H1 (cell line): Measurements from ENCODE around the gene KCTD15. TPM values are rescaled to one million over a fixed set of nuclear protein-coding genes. Genes with fewer than 3 reads are reported as not detected.

Source experiments
- CTCF ChIA-PET: fragments of 300-600 bp; sonication (Branson Sonifier 250); formaldehyde crosslinking; loops from one replicate; lab custom pipeline; 2021; ENCODE audit not compliant: partially characterized antibody; lab: Charles Lee
- POLR2A ChIA-PET: fragments of 300-600 bp; sonication (Branson Sonifier 250); formaldehyde crosslinking; loops from one replicate; lab custom pipeline; 2021; ENCODE audit warnings: inconsistent platforms; ENCODE audit not compliant: partially characterized antibody; lab: Charles Lee
- DNase-seq, 2 experiments: peaks; one replicate each; pipeline versions ENCODE4 v3.0.0 to v3.0.0-alpha.2; 2010 to 2022; ENCODE audit warnings: low spot score in 2 of 2, low read depth in 1 of 2, mixed read lengths in 1 of 2
- FAIRE-seq: peaks from 2 replicates; lab custom pipeline; 2011; peaks lifted over from hg19 to GRCh38; lab: Jason Lieb, UNC
- H2AFZ ChIP-seq: 2 replicates; pipeline ENCODE4 v1.8.1; 2012; ENCODE audit warnings: low read length, inconsistent platforms
- H2AK5ac ChIP-seq: 2 replicates; pipeline ENCODE4 v1.6.1; 2013; ENCODE audit warnings: low read depth, low read length
- H2BK120ac ChIP-seq: replicated peaks from 2 replicates; pipeline ENCODE3; 2013; ENCODE audit warnings: low read depth, low read length, inconsistent platforms
- H2BK12ac ChIP-seq: 2 replicates; pipeline ENCODE4 v1.6.1; 2013; ENCODE audit warnings: low read depth, low read length
- H2BK15ac ChIP-seq: 2 replicates; pipeline ENCODE4 v1.6.1; 2013; ENCODE audit warnings: low read length
- H2BK20ac ChIP-seq: 2 replicates; pipeline ENCODE4 v1.6.1; 2013; ENCODE audit warnings: low read length
- H2BK5ac ChIP-seq: 2 replicates; pipeline ENCODE4 v1.6.1; 2013; ENCODE audit warnings: low read depth, low read length
- H3K14ac ChIP-seq: 2 replicates; pipeline ENCODE4 v1.6.1; 2013; ENCODE audit warnings: inconsistent platforms; ENCODE audit not compliant: insufficient read length
- H3K18ac ChIP-seq: 2 replicates; pipeline ENCODE4 v1.6.1; 2013; ENCODE audit warnings: low read length; ENCODE audit errors: extremely low read depth
- H3K23ac ChIP-seq: 2 replicates; pipeline ENCODE4 v1.6.1; 2013; ENCODE audit warnings: inconsistent platforms; ENCODE audit not compliant: insufficient read length
- H3K23me2 ChIP-seq: 2 replicates; pipeline ENCODE4 v1.6.1; 2013; ENCODE audit warnings: low read depth, low read length
- H3K27ac ChIP-seq: 2 replicates; pipeline ENCODE4 v1.6.1; 2011; ENCODE audit warnings: low read depth, low read length, inconsistent platforms
- H3K27me3 ChIP-seq, 4 experiments: replicated peaks in 1 of 4; 1 replicate in 1 of 4; 2 replicates in 3 of 4; pipeline versions ENCODE4 v1.6.1 to v1.8.1; 2011 to 2013; ENCODE audit warnings: low read length in 3 of 4, mild to moderate bottlenecking in 3 of 4, inconsistent platforms in 2 of 4, mixed read lengths in 2 of 4, moderate library complexity in 1 of 4; ENCODE audit not compliant: control insufficient read depth in 3 of 4, insufficient read depth in 3 of 4; ENCODE audit errors: extremely low read depth in 1 of 4
- H3K36me3 ChIP-seq, 4 experiments: 2 replicates each; pipeline versions ENCODE4 v1.6.1 to v1.8.1; 2011 to 2013; ENCODE audit warnings: mild to moderate bottlenecking in 4 of 4, low read length in 3 of 4, moderate library complexity in 2 of 4, control low read depth in 1 of 4, inconsistent platforms in 1 of 4; ENCODE audit not compliant: insufficient read depth in 4 of 4, control insufficient read depth in 2 of 4
- H3K4ac ChIP-seq: replicated peaks from 2 replicates; pipeline ENCODE3; 2013; ENCODE audit warnings: low read length, low read depth, mixed read lengths, inconsistent platforms; ENCODE audit not compliant: insufficient read length
- H3K4me1 ChIP-seq, 4 experiments: replicated peaks in 1 of 4; 1 replicate in 1 of 4; 2 replicates in 3 of 4; pipeline versions ENCODE4 v1.6.1 to v1.8.1; 2011 to 2013; ENCODE audit warnings: low read length in 3 of 4, inconsistent platforms in 2 of 4, mixed read lengths in 1 of 4; ENCODE audit not compliant: insufficient read depth in 4 of 4, control insufficient read depth in 3 of 4
- H3K4me2 ChIP-seq, 2 experiments: 2 replicates each; pipeline versions ENCODE4 v1.6.1 to v1.8.1; 2011 to 2013; ENCODE audit warnings: low read depth in 2 of 2, low read length in 2 of 2, control low read depth in 1 of 2, inconsistent platforms in 1 of 2, mild to moderate bottlenecking in 1 of 2; ENCODE audit not compliant: insufficient read depth in 1 of 2
- H3K4me3 ChIP-seq, 4 experiments: fragments of 200-600, 300-600 bp in 1 of 4; sonication (generic), shearing (Covaris generic), sonication (Bioruptor Twin) in 1 of 4; 2 replicates each; pipeline versions ENCODE4 v1.5.1 to v1.8.1; 2011 to 2016; ENCODE audit warnings: low read length in 4 of 4, low read depth in 3 of 4, control low read depth in 2 of 4, inconsistent platforms in 2 of 4, mild to moderate bottlenecking in 2 of 4, mixed read lengths in 1 of 4, moderate library complexity in 1 of 4; ENCODE audit not compliant: insufficient read depth in 2 of 4; ENCODE audit errors: extremely low read depth in 1 of 4
- H3K56ac ChIP-seq: replicated peaks from 2 replicates; pipeline ENCODE3; 2013; ENCODE audit warnings: low read depth, mild to moderate bottlenecking, mixed read lengths, low read length, inconsistent platforms; ENCODE audit not compliant: insufficient read length
- H3K79me1 ChIP-seq: 2 replicates; pipeline ENCODE4 v1.6.1; 2013; ENCODE audit warnings: low read depth, low read length, control low read depth
- H3K79me2 ChIP-seq, 2 experiments: 2 replicates each; pipeline versions ENCODE4 v1.6.1 to v1.8.1; 2012 to 2013; ENCODE audit warnings: low read length in 2 of 2, mild to moderate bottlenecking in 2 of 2, inconsistent platforms in 1 of 2; ENCODE audit not compliant: insufficient read depth in 2 of 2, control insufficient read depth in 1 of 2
- H3K9ac ChIP-seq, 4 experiments: replicated peaks in 1 of 4; 1 replicate in 1 of 4; 2 replicates in 3 of 4; pipeline versions ENCODE4 v1.6.1 to v1.8.1; 2011 to 2013; ENCODE audit warnings: low read depth in 3 of 4, low read length in 3 of 4, control low read depth in 2 of 4, mild to moderate bottlenecking in 2 of 4, moderate library complexity in 2 of 4, inconsistent platforms in 1 of 4; ENCODE audit errors: extremely low read depth in 1 of 4
- H3K9me3 ChIP-seq, 2 experiments: 2 replicates each; pipeline versions ENCODE4 v1.6.1 to v1.8.1; 2012 to 2013; ENCODE audit warnings: mild to moderate bottlenecking in 2 of 2, moderate library complexity in 2 of 2, control low read depth in 1 of 2, inconsistent platforms in 1 of 2, low read depth in 1 of 2, low read length in 1 of 2, mixed read lengths in 1 of 2; ENCODE audit not compliant: insufficient read depth in 2 of 2
- H4K20me1 ChIP-seq, 2 experiments: replicated peaks in 1 of 2; 2 replicates each; pipeline versions ENCODE3 to v1.8.1; 2011 to 2013; ENCODE audit warnings: inconsistent platforms in 2 of 2, low read length in 2 of 2, mild to moderate bottlenecking in 1 of 2; ENCODE audit not compliant: insufficient read depth in 2 of 2, control insufficient read depth in 1 of 2
- H4K5ac ChIP-seq: 2 replicates; pipeline ENCODE4 v1.6.1; 2013; ENCODE audit warnings: low read length, low read depth, mixed read lengths, inconsistent platforms; ENCODE audit not compliant: insufficient read length
- H4K8ac ChIP-seq: 2 replicates; pipeline ENCODE4 v1.8.0; 2013; ENCODE audit warnings: mild to moderate bottlenecking, moderate library complexity, low read length, inconsistent platforms; ENCODE audit not compliant: insufficient read depth; ENCODE audit errors: extremely low read depth
- H4K91ac ChIP-seq: replicated peaks from 2 replicates; pipeline ENCODE3; 2013; ENCODE audit warnings: low read length, mixed read lengths, inconsistent platforms; ENCODE audit not compliant: insufficient read length
- EZH2 ChIP-seq: fragments of 200-600 bp; sonication (generic); IDR thresholded peaks from 2 replicates; pipeline ENCODE4 v1.7.1; 2012; ENCODE audit warnings: low read depth, mild to moderate bottlenecking, moderate library complexity, low read length, inconsistent platforms; ENCODE audit not compliant: severe bottlenecking
- FOSL1 ChIP-seq: IDR thresholded peaks from 2 replicates; pipeline ENCODE4 v1.6.1; 2011; ENCODE audit warnings: mild to moderate bottlenecking, low read depth, low read length, moderate library complexity; ENCODE audit not compliant: insufficient read depth
- GABPA ChIP-seq: IDR thresholded peaks from 2 replicates; pipeline ENCODE4 v1.6.1; 2011; ENCODE audit warnings: mild to moderate bottlenecking, low read length, moderate library complexity, borderline replicate concordance; ENCODE audit not compliant: insufficient read depth
- HDAC6 ChIP-seq: IDR thresholded peaks from one replicate; pipeline ENCODE4 v1.7.1; 2012; ENCODE audit warnings: low read depth, mild to moderate bottlenecking, inconsistent platforms, low read length, moderate library complexity
- MAFK ChIP-seq: IDR thresholded peaks from 2 replicates; pipeline ENCODE4 v1.6.1; 2012; ENCODE audit warnings: low read depth, mild to moderate bottlenecking, improper control_type of control experiment, low read length
- MAX ChIP-seq: IDR thresholded peaks from 2 replicates; pipeline ENCODE4 v1.6.1; 2012; ENCODE audit warnings: inconsistent platforms
- POU5F1 ChIP-seq: IDR thresholded peaks from 2 replicates; pipeline ENCODE4 v1.6.1; 2011; ENCODE audit warnings: low read depth, mild to moderate bottlenecking, low read length, moderate library complexity
- SAP30 ChIP-seq: fragments of 300-600 bp; sonication (generic); IDR thresholded peaks from 2 replicates; pipeline ENCODE4 v1.7.1; 2012; ENCODE audit warnings: low read length, moderate library complexity, mild to moderate bottlenecking, inconsistent platforms; ENCODE audit not compliant: insufficient read depth, insufficient replicate concordance
- SIN3A ChIP-seq, 2 experiments: IDR thresholded peaks in 1 of 2; conservative IDR thresholded peaks in 1 of 2; 2 replicates each; pipeline ENCODE4 v1.6.1; 2011 to 2012; ENCODE audit warnings: low read length in 2 of 2, improper control_type of control experiment in 1 of 2, low read depth in 1 of 2, mild to moderate bottlenecking in 1 of 2
- SP4 ChIP-seq: IDR thresholded peaks from 2 replicates; pipeline ENCODE4 v1.6.1; 2012; ENCODE audit warnings: low read length, inconsistent platforms
- WGBS, 2 experiments: shearing (Covaris generic) in 1 of 2; methylation state at CpG; one replicate each; pipeline versions ENCODE4 v1.1.6 to v1.1.7; 2013 to 2015; ENCODE audit warnings: low lambda C conversion rate in 2 of 2, mixed read lengths in 2 of 2, inconsistent platforms in 1 of 2, low coverage in 1 of 2, missing lambda C conversion rate in 1 of 2; ENCODE audit not compliant: insufficient replicate concordance in 2 of 2, insufficient coverage in 1 of 2, insufficient read length in 1 of 2; ENCODE audit errors: extremely low coverage in 1 of 2, missing lambda C conversion rate in 1 of 2; 5-methylcytosine and 5-hydroxymethylcytosine counted together
- polyA plus RNA-seq, 7 experiments: library from polyadenylated mRNA; depleted of rRNA in 3 of 7; stranded (reverse) in 5 of 7; unstranded in 2 of 7; fragments of >200 nt in 5 of 7; fragments of 200-250 nt in 2 of 7; gene quantifications; 1 replicate in 5 of 7; 2 replicates in 1 of 7; 4 replicates in 1 of 7; pipeline versions ENCODE4 v1.2.1 to v1.2.3, GENCODE V29; 2011 to 2013; ENCODE audit warnings: missing spikeins in 2 of 7, mixed read lengths in 2 of 7
- total RNA-seq: library from RNA; stranded (reverse); fragmentation: NEBNext Ultra II Directional; extraction: Animal tissue kit (Norgen Biotek cat#: 25700); gene quantifications from 2 replicates; pipeline ENCODE4 v1.2.1, GENCODE V29; 2021

KCTD15 gene
- total and polyA plus RNA-seq, 2 of the 8 experiments (the other 6 are each of a cell fraction or from before 2014, with no cell fraction given): 25.1 to 27.0 TPM

GRCh38 chr19:33780746-33781145 is 15.9 kb upstream of the KCTD15 start:
- H2AFZ ChIP-seq: no peak overlapping the region
- FAIRE-seq (no peak), DNase-seq (no peak)
- no peak overlapping the region for H3K18ac ChIP-seq
- H3K14ac ChIP-seq: no peak overlapping the region
- ChIA-PET POLR2A (interaction anchor here (1.0 to 1.5 kb wide), 2 partner anchors 17 to 353 kb away, joined by 3 read pairs; no protein-coding TSS in a partner anchor), CTCF (no interaction called here)
- H4K91ac ChIP-seq: no peak overlapping the region
- H3K4ac ChIP-seq: no peak overlapping the region
- no peaks in the 10 kb centered on the region for H3K9me3 ChIP-seq
- no peaks in the 10 kb centered on the region for H3K79me2 ChIP-seq
- peaks cover 8% of the 10 kb centered on the region; the same call in 1 of the 2 replicates for H3K23me2 ChIP-seq
- H2BK12ac ChIP-seq: peak overlapping the region; percentile 13; the same call in 1 of the 2 replicates
- H4K5ac ChIP-seq: no peak overlapping the region
- no peak overlapping the region for H3K4me2 ChIP-seq
- H3K4me3 ChIP-seq: no peak overlapping the region
- H2BK120ac ChIP-seq: no peak overlapping the region
- no peak overlapping the region for H3K23ac ChIP-seq
- no peaks in the 10 kb centered on the region for H3K36me3 ChIP-seq
- H3K56ac ChIP-seq: no peak overlapping the region
- no peak overlapping the region for H2BK15ac ChIP-seq
- H2AK5ac ChIP-seq: no peak overlapping the region
- H4K8ac ChIP-seq: no peak overlapping the region; the same call in 1 of the 2 replicates
- H3K27ac ChIP-seq: no peak overlapping the region
- no peaks in the 10 kb centered on the region for H3K79me1 ChIP-seq
- H2BK20ac ChIP-seq: no peak overlapping the region
- 88% methylated on average over 12 of the region's 12 CpGs; no CpG with 5 or more reads in 1 of the 2 experiments for WGBS, 2 experiments
- peaks cover 0 to 3% (median under 1%) of the 10 kb centered on the region in 4 experiments; a peak in 3 of 7 replicates for H3K27me3 ChIP-seq
- peaks cover 0 to 11% of the 10 kb centered on the region in 2 experiments for H4K20me1 ChIP-seq
- no peak overlapping the region for H2BK5ac ChIP-seq
- H3K4me1 ChIP-seq: peaks cover 0 to 7% (median 4%) of the 10 kb centered on the region in 4 experiments; a peak in 4 of 7 replicates
- H3K9ac ChIP-seq: no peak overlapping the region
- TF ChIP-seq SP4 (no peak), SIN3A (conservative IDR thresholded peaks at IDR 0.05 in 1 of 2, IDR thresholded peaks at IDR 0.05 in 1 of 2; ENCODE audit: low read depth in 1 of 2, low read length in 2 of 2) (no peak), MAX (no peak), SAP30 (no peak), POU5F1 (no peak), GABPA (no peak), FOSL1 (no peak), MAFK (no peak), EZH2 (no peak), HDAC6 (no peak)
